Activated T-helper 1 cell treated with anti-CD3 and anti-CD28 coated beads, Interleukin-12 subunit alpha, Interleukin-12 subunit beta, Interleukin-2, Interleukin-4 antibody, amounts not matched to agents 30 ng/mL and 10 ng/mL and 1 ng/mL, durations not matched to agents 14 hours and 24 hours and 36 hours (primary cell): ENCODE results near the gene ADGRA1. TPM values are rescaled to one million over a fixed set of nuclear protein-coding genes. Genes with fewer than 3 reads are reported as not detected.

Source experiments
- DNase-seq: peaks from one replicate; pipeline ENCODE4 v3.0.0; 2021; ENCODE audit warnings: low spot score
- H3K27ac Mint-ChIP-seq: one replicate; pipeline ENCODE4 v1.8.0; 2021; ENCODE audit warnings: mild to moderate bottlenecking, mixed read lengths
- H3K27me3 Mint-ChIP-seq: one replicate; pipeline ENCODE4 v1.8.0; 2022; ENCODE audit warnings: mild to moderate bottlenecking, moderate library complexity, mixed read lengths; ENCODE audit not compliant: insufficient read depth
- H3K36me3 Mint-ChIP-seq: one replicate; pipeline ENCODE4 v1.8.0; 2021; ENCODE audit warnings: low read depth, mixed read lengths
- H3K4me1 Mint-ChIP-seq: one replicate; pipeline ENCODE4 v1.8.0; 2021; ENCODE audit warnings: low read depth, mixed read lengths
- H3K4me3 Mint-ChIP-seq: one replicate; pipeline ENCODE4 v1.8.0; 2021; ENCODE audit warnings: mild to moderate bottlenecking, moderate library complexity, mixed read lengths
- H3K9me3 Mint-ChIP-seq: one replicate; pipeline ENCODE4 v1.8.0; 2021; ENCODE audit warnings: mixed read lengths
- intact Hi-C: fragments of 100-400 bp; cut with micrococcal nuclease; formaldehyde crosslinking; loops from one replicate; pipeline ENCODE4 v1.15.1; 2024
- total RNA-seq: library from RNA; stranded (reverse); gene quantifications from 2 replicates; pipeline ENCODE4 v1.2.3, GENCODE V29; 2022

The ADGRA1 gene
- total RNA-seq, 1 donor from 2014 or later, result not detected

GRCh38 chr10:133072196-133072595 lies 15.5 kb upstream of the ADGRA1 start:
- intact Hi-C loops, result no loop called here
- H3K36me3 Mint-ChIP-seq, result no peaks in the 10 kb centered on the region
- H3K27me3 Mint-ChIP-seq, result no peaks in the 10 kb centered on the region
- no peak for DNase-seq
- H3K4me1 Mint-ChIP-seq, result no peaks in the 10 kb centered on the region
- H3K9me3 Mint-ChIP-seq, result no peaks in the 10 kb centered on the region
- no peak overlapping the region for H3K27ac Mint-ChIP-seq
- no peak overlapping the region for H3K4me3 Mint-ChIP-seq

- DNase-seq, result no peak
- Mint-ChIP-seq H3K9me3 (no peaks in the 10 kb centered on the region), H3K4me1 (no peaks in the 10 kb centered on the region), H3K4me3 (no peak overlapping the region), H3K27ac (no peak overlapping the region), H3K27me3 (no peaks in the 10 kb centered on the region), H3K36me3 (no peaks in the 10 kb centered on the region)
- intact Hi-C loops, result no loop called here
These were observed 14.9 kb upstream of the ADGRA1 start for GRCh38 chr10:133072720-133073390.

- H3K27me3 Mint-ChIP-seq, result no peaks in the 10 kb centered on the region
- intact Hi-C loops, result no loop called here
These were observed 12.2 kb upstream of the ADGRA1 start for GRCh38 chr10:133075346-133076137.

GRCh38 chr10:133076274-133077038 lies 11.3 kb upstream of the ADGRA1 start:
- Mint-ChIP-seq H3K4me1 (no peaks in the 10 kb centered on the region), H3K27ac (no peak overlapping the region), H3K36me3 (no peaks in the 10 kb centered on the region), H3K27me3 (no peaks in the 10 kb centered on the region), H3K4me3 (no peak overlapping the region), H3K9me3 (no peaks in the 10 kb centered on the region)
- intact Hi-C loops, result no loop called here
- DNase-seq, result no peak

More at GRCh38 chr10:133075346-133076137, 12.2 kb upstream of the ADGRA1 start:
- Mint-ChIP-seq H3K27ac (no peak overlapping the region), H3K9me3 (no peaks in the 10 kb centered on the region), H3K4me1 (no peaks in the 10 kb centered on the region), H3K36me3 (no peaks in the 10 kb centered on the region), H3K4me3 (no peak overlapping the region)
- no peak for DNase-seq

- intact Hi-C loops, result no loop called here
- Mint-ChIP-seq H3K27ac (no peak overlapping the region), H3K27me3 (no peaks in the 10 kb centered on the region), H3K9me3 (no peaks in the 10 kb centered on the region), H3K4me1 (no peaks in the 10 kb centered on the region), H3K36me3 (no peaks in the 10 kb centered on the region), H3K4me3 (no peak overlapping the region)
- no peak for DNase-seq
These were observed 7.7 kb upstream of the ADGRA1 start for GRCh38 chr10:133079836-133080682.

GRCh38 chr10:133080683-133081040 lies 7.1 kb upstream of the ADGRA1 start:
- Mint-ChIP-seq H3K9me3 (no peaks in the 10 kb centered on the region), H3K27me3 (no peaks in the 10 kb centered on the region), H3K4me3 (no peak overlapping the region), H3K4me1 (no peaks in the 10 kb centered on the region), H3K27ac (no peak overlapping the region), H3K36me3 (no peaks in the 10 kb centered on the region)
- intact Hi-C loops, result no loop called here
- DNase-seq, result no peak

GRCh38 chr10:133081636-133082035 lies 6.1 kb upstream of the ADGRA1 start:
- intact Hi-C loops, result no loop called here
- Mint-ChIP-seq H3K4me1 (no peaks in the 10 kb centered on the region), H3K27me3 (peaks cover 1% of the 10 kb centered on the region), H3K27ac (no peak overlapping the region), H3K9me3 (no peaks in the 10 kb centered on the region), H3K36me3 (no peaks in the 10 kb centered on the region), H3K4me3 (no peak overlapping the region)
- DNase-seq, result no peak

GRCh38 chr10:133082685-133083421 lies 4.9 kb upstream of the ADGRA1 start:
- H3K4me3 Mint-ChIP-seq, result no peak overlapping the region
- DNase-seq, result no peak
- H3K9me3 Mint-ChIP-seq, result no peaks in the 10 kb centered on the region
- H3K4me1 Mint-ChIP-seq, result no peaks in the 10 kb centered on the region
- intact Hi-C loops, result no loop called here
- peaks cover 8% of the 10 kb centered on the region for H3K27me3 Mint-ChIP-seq
- H3K36me3 Mint-ChIP-seq, result no peaks in the 10 kb centered on the region
- no peak overlapping the region for H3K27ac Mint-ChIP-seq

- intact Hi-C loops, result no loop called here
- Mint-ChIP-seq H3K9me3 (no peaks in the 10 kb centered on the region), H3K36me3 (no peaks in the 10 kb centered on the region), H3K27me3 (peaks cover 8% of the 10 kb centered on the region), H3K4me1 (no peaks in the 10 kb centered on the region), H3K27ac (no peak overlapping the region), H3K4me3 (no peak overlapping the region)
- no peak for DNase-seq
These were observed 4.2 kb upstream of the ADGRA1 start for GRCh38 chr10:133083422-133084100.

GRCh38 chr10:133084491-133084890 lies 3.2 kb upstream of the ADGRA1 start:
- Mint-ChIP-seq H3K36me3 (no peaks in the 10 kb centered on the region), H3K9me3 (no peaks in the 10 kb centered on the region), H3K4me1 (no peaks in the 10 kb centered on the region), H3K27me3 (peaks cover 11% of the 10 kb centered on the region), H3K27ac (no peak overlapping the region), H3K4me3 (no peak overlapping the region)
- DNase-seq, result no peak
- intact Hi-C loops, result no loop called here

GRCh38 chr10:133085251-133086125 lies 2.2 kb upstream of the ADGRA1 start:
- H3K4me3 Mint-ChIP-seq, result no peak overlapping the region

More at GRCh38 chr10:133085251-133086125, 2.2 kb upstream of the ADGRA1 start:
- no peak overlapping the region for H3K27ac Mint-ChIP-seq
- intact Hi-C loops, result no loop called here
- no peak for DNase-seq
- H3K36me3 Mint-ChIP-seq, result no peaks in the 10 kb centered on the region
- H3K9me3 Mint-ChIP-seq, result no peaks in the 10 kb centered on the region
- H3K27me3 Mint-ChIP-seq, result peaks cover 11% of the 10 kb centered on the region
- H3K4me1 Mint-ChIP-seq, result no peaks in the 10 kb centered on the region
